CD4-positive, alpha-beta T cell treated with Interleukin-6 at 100 ng/mL for 8 hours (primary cell): Measurements from ENCODE around the gene OR7C1.
"Not testable (repeated sequence)": the region's sequence is repeated elsewhere in the genome, so short reads cannot be mapped to it uniquely, and the experiment has no call there.

ENCODE experiments used
- DNase-seq: peaks from one replicate; pipeline ENCODE4 v3.0.0-alpha.2; 2020; ENCODE audit warnings: mixed read lengths, low spot score

The OR7C1 gene

GRCh38 chr19:14765403-14765802 is 69.6 kb downstream of the OR7C1 start:
- not testable (repeated sequence) for DNase-seq

GRCh38 chr19:14764401-14764800 is 70.6 kb downstream of the OR7C1 start:
- no peak for DNase-seq

DNA sequence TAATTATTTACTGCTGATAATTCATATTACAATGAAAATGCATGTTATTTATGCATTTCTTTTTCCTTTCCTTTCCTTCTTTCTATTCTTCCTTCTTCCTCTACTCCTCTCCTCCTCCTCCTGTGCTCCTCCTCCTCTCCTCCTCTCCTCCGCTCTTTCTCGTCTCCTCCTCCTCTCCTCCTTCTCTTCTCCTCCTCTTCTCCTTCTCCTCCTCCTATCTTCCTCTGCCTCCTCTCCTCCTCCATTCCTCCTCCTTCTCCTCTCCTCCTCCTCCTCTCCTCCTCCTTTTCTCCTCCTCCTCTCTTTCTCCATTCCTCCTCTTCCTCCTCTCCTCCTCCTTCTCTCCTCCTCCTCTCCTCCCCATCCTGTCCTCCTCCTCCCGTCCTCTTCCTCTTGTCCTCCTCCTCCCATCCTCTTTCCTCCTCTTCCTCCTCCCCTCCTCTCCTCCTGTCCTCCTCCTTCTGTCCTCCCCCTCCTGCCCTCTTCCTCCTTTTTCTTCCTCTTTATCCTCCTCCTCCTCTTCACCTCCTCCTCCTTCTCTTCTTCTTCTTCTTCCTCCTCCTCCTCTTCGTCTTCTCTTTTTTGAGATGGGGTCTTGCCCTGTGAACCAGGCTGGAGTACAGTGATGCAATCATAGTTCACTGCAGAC is 71.4 kb downstream of the OR7C1 start:
- no peak for DNase-seq

GRCh38 chr19:14762111-14762510 is 72.9 kb downstream of the OR7C1 start:
- DNase-seq = no peak

- no peak for DNase-seq
Measured at GRCh38 chr19:14761607-14762006, 73.4 kb downstream of the OR7C1 start.

- no peak for DNase-seq
Measured at GRCh38 chr19:14758816-14759215, 76.2 kb downstream of the OR7C1 start.

- no peak for DNase-seq
Measured at GRCh38 chr19:14748601-14749000, 86.4 kb downstream of the OR7C1 start.
